ENCODE results near the gene LAMA5. TPM values are rescaled to one million over a fixed set of nuclear protein-coding genes. Genes with fewer than 3 reads are reported as not detected.

The LAMA5 gene
- polyA plus RNA-seq, 1 donor (not counting 4 experiments of a cell fraction or from before 2014, with no cell fraction given), result 8.7 TPM

GRCh38 chr20:62404761-62405107, 37.6 kb upstream of the LAMA5 start:
- no peak for FAIRE-seq
- Histone ChIP-seq H4K20me1 (ENCODE audit: control insufficient read depth, extremely low read depth, insufficient read depth, low read length) (no peaks in the 10 kb centered on the region), H3K4me2 (ENCODE audit: control insufficient read depth, extremely low read depth, insufficient read depth, low read depth, low read length) (no peak overlapping the region), H3K27ac (ENCODE audit: control insufficient read depth, insufficient read depth, low read length) (no peak overlapping the region), H3K9me3 (ENCODE audit: control insufficient read depth, low read depth, low read length) (no peaks in the 10 kb centered on the region), H3K9me1 (ENCODE audit: control insufficient read depth, extremely low read depth, insufficient read depth, low read length) (no peaks in the 10 kb centered on the region), H3K9ac (ENCODE audit: control insufficient read depth, extremely low read depth, insufficient read depth, low read length) (no peak overlapping the region), H3K4me1 (ENCODE audit: control insufficient read depth, extremely low read depth, insufficient read depth, low read length) (peaks cover 12% of the 10 kb centered on the region), H3K36me3 (ENCODE audit: control insufficient read depth in 2 of 2, extremely low read depth in 1 of 2, insufficient read depth in 2 of 2, low read length in 2 of 2) (peaks cover 0 to 1% of the 10 kb centered on the region in 2 experiments), H3K4me3 (ENCODE audit: control insufficient read depth in 2 of 3, extremely low read depth in 1 of 3, insufficient read depth in 2 of 3, low read depth in 1 of 3, low read length in 3 of 3) (no peak overlapping the region), H3K79me2 (ENCODE audit: control insufficient read depth, insufficient read depth, low read length) (peaks cover 7% of the 10 kb centered on the region), H3K27me3 (ENCODE audit: control insufficient read depth, extremely low read depth, insufficient read depth, low read length) (no peaks in the 10 kb centered on the region), H2AFZ (ENCODE audit: control insufficient read depth, low read length) (no peak overlapping the region)
- dilution Hi-C loops (cut with MboI; ENCODE audit: extremely low pct_ligation_motif_present, low sequenced_read_pairs), result no loop called here
- TF ChIP-seq EZH2 (IDR thresholded peaks at IDR 0.05; ENCODE audit: low read length), result no peak
- TF ChIP-seq CTCF (optimal IDR thresholded peaks at IDR 0.05 in 1 of 3, IDR thresholded peaks at IDR 0.05 in 1 of 3, conservative IDR thresholded peaks at IDR 0.05 in 1 of 3; ENCODE audit: extremely low read depth in 1 of 3, insufficient read depth in 2 of 3, low read length in 3 of 3), result no peak
- DNase-seq (ENCODE audit: low read depth, low spot score), result no peak

- dilution Hi-C loops (cut with MboI; ENCODE audit: extremely low pct_ligation_motif_present, low sequenced_read_pairs), result no loop called here
- H3K9me3 ChIP-seq (ENCODE audit: control insufficient read depth, low read depth, low read length), result no peaks in the 10 kb centered on the region
- H3K27me3 ChIP-seq (ENCODE audit: control insufficient read depth, extremely low read depth, insufficient read depth, low read length), result no peaks in the 10 kb centered on the region
- FAIRE-seq, result no peak
- no peak overlapping the region for H3K9ac ChIP-seq (ENCODE audit: control insufficient read depth, extremely low read depth, insufficient read depth, low read length)
- no peaks in the 10 kb centered on the region for H4K20me1 ChIP-seq (ENCODE audit: control insufficient read depth, extremely low read depth, insufficient read depth, low read length)
- H3K4me2 ChIP-seq (ENCODE audit: control insufficient read depth, extremely low read depth, insufficient read depth, low read depth, low read length), result no peak overlapping the region
- peaks cover 12% of the 10 kb centered on the region for H3K4me1 ChIP-seq (ENCODE audit: control insufficient read depth, extremely low read depth, insufficient read depth, low read length)
- H3K27ac ChIP-seq (ENCODE audit: control insufficient read depth, insufficient read depth, low read length), result no peak overlapping the region
- peaks cover 0 to 1% of the 10 kb centered on the region in 2 experiments for H3K36me3 ChIP-seq (ENCODE audit: control insufficient read depth in 2 of 2, extremely low read depth in 1 of 2, insufficient read depth in 2 of 2, low read length in 2 of 2)
- peaks cover 7% of the 10 kb centered on the region for H3K79me2 ChIP-seq (ENCODE audit: control insufficient read depth, insufficient read depth, low read length)
- no peak overlapping the region for H3K4me3 ChIP-seq (ENCODE audit: control insufficient read depth in 2 of 3, extremely low read depth in 1 of 3, insufficient read depth in 2 of 3, low read depth in 1 of 3, low read length in 3 of 3)
- H2AFZ ChIP-seq (ENCODE audit: control insufficient read depth, low read length), result no peak overlapping the region
- no peak for DNase-seq (ENCODE audit: low read depth, low spot score)
- TF ChIP-seq CTCF (optimal IDR thresholded peaks at IDR 0.05 in 1 of 3, IDR thresholded peaks at IDR 0.05 in 1 of 3, conservative IDR thresholded peaks at IDR 0.05 in 1 of 3; ENCODE audit: extremely low read depth in 1 of 3, insufficient read depth in 2 of 3, low read length in 3 of 3) (no peak), EZH2 (IDR thresholded peaks at IDR 0.05; ENCODE audit: low read length) (no peak)
- no peaks in the 10 kb centered on the region for H3K9me1 ChIP-seq (ENCODE audit: control insufficient read depth, extremely low read depth, insufficient read depth, low read length)
Measured at GRCh38 chr20:62404112-62404665, 37.1 kb upstream of the LAMA5 start.

Data from keratinocyte (primary cell).